H1 (cell line): Measurements from ENCODE around the gene PNLIPRP1. TPM values are rescaled to one million over a fixed set of nuclear protein-coding genes. Genes with fewer than 3 reads are reported as not detected.

ENCODE experiments used
- CHD2 ChIP-seq: IDR thresholded peaks from 2 replicates; pipeline ENCODE4 v1.6.1; 2012; ENCODE audit warnings: low read length, improper control_type of control experiment
- CHD7 ChIP-seq: fragments of 300-600 bp; sonication (generic); IDR thresholded peaks from 2 replicates; pipeline ENCODE4 v1.7.1; 2012; ENCODE audit warnings: low read length, moderate library complexity, mild to moderate bottlenecking, inconsistent platforms; ENCODE audit not compliant: insufficient replicate concordance
- CTBP2 ChIP-seq: IDR thresholded peaks from 2 replicates; pipeline ENCODE4 v1.7.0; 2011; ENCODE audit warnings: borderline replicate concordance, mild to moderate bottlenecking, moderate library complexity, mixed read lengths, low read length; ENCODE audit not compliant: insufficient read depth, insufficient read length
- KDM1A ChIP-seq: fragments of 200-600, 300-600 bp; sonication (generic); IDR thresholded peaks from 2 replicates; pipeline ENCODE4 v1.7.1; 2016; ENCODE audit warnings: mild to moderate bottlenecking, low read length, borderline replicate concordance
- TCF12 ChIP-seq: IDR thresholded peaks from 2 replicates; pipeline ENCODE4 v1.6.1; 2011; ENCODE audit warnings: low read depth, mild to moderate bottlenecking, low read length
- polyA plus RNA-seq, 7 experiments: library from polyadenylated mRNA; depleted of rRNA in 3 of 7; stranded (reverse) in 5 of 7; unstranded in 2 of 7; fragments of >200 nt in 5 of 7; fragments of 200-250 nt in 2 of 7; gene quantifications; 1 replicate in 5 of 7; 2 replicates in 1 of 7; 4 replicates in 1 of 7; pipeline versions ENCODE4 v1.2.1 to v1.2.3, GENCODE V29; 2011 to 2013; ENCODE audit warnings: missing spikeins in 2 of 7, mixed read lengths in 2 of 7
- total RNA-seq: library from RNA; stranded (reverse); fragmentation: NEBNext Ultra II Directional; extraction: Animal tissue kit (Norgen Biotek cat#: 25700); gene quantifications from 2 replicates; pipeline ENCODE4 v1.2.1, GENCODE V29; 2021

The PNLIPRP1 gene
- total and polyA plus RNA-seq, 2 of the 8 experiments (the other 6 are each of a cell fraction or from before 2014, with no cell fraction given), result not detected

DNA sequence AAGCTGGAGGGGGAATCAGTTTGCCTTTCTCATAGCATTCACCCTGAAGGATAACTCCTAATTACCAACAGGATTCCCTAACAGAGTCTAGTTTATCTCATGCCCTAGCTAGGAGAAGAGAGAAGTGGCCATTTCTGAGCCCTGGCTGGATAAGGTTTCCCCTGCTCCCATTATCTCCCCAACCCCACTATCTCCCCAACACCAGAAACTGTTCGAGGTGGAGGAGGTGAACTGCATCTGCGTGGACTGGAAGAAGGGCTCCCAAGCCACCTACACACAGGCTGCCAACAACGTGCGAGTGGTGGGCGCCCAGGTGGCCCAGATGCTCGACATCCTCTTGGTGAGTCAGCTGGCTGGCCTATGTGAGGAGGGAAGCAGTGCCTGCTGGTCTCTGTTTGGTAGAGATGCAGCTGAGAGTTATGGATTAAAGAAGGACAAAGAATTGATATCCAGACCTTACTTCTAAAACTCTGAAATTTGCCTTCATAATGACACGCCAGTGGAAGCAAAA is 3.8 kb downstream of the PNLIPRP1 start (continued):
- TF ChIP-seq CHD7 (no peak), CHD2 (no peak), CTBP2 (no peak), TCF12 (no peak), KDM1A (no peak)
